ENCODE data around the gene GPRC5C.

GPRC5C gene

GRCh38 chr17:74474043-74474792, 42.3 kb downstream of the GPRC5C start:
- TF ChIP-seq CTCF (IDR thresholded peaks at IDR 0.05; ENCODE audit: control insufficient read depth, insufficient read depth, low read depth, low read length, missing control alignments) = no peak
- H3K4me3 ChIP-seq (ENCODE audit: control insufficient read depth, low read depth, low read length) = no peak overlapping the region
- DNase-seq (ENCODE audit: low read depth) = no peak

- no peak for TF ChIP-seq CTCF (IDR thresholded peaks at IDR 0.05; ENCODE audit: control insufficient read depth, insufficient read depth, low read depth, low read length, missing control alignments)
- H3K4me3 ChIP-seq (ENCODE audit: control insufficient read depth, low read depth, low read length) = no peak overlapping the region
- DNase-seq (ENCODE audit: low read depth) = no peak
Observed at GRCh38 chr17:74475189-74475588, 43.3 kb downstream of the GPRC5C start.

- no peak for DNase-seq (ENCODE audit: low read depth)
- H3K4me3 ChIP-seq (ENCODE audit: control insufficient read depth, low read depth, low read length) = no peak overlapping the region
- no peak for TF ChIP-seq CTCF (IDR thresholded peaks at IDR 0.05; ENCODE audit: control insufficient read depth, insufficient read depth, low read depth, low read length, missing control alignments)
Observed at GRCh38 chr17:74477411-74477810, 45.5 kb downstream of the GPRC5C start.

GRCh38 chr17:74478420-74479100, 46.7 kb downstream of the GPRC5C start:
- no peak for TF ChIP-seq CTCF (IDR thresholded peaks at IDR 0.05; ENCODE audit: control insufficient read depth, insufficient read depth, low read depth, low read length, missing control alignments)
- no peak for DNase-seq (ENCODE audit: low read depth)
- no peak overlapping the region for H3K4me3 ChIP-seq (ENCODE audit: control insufficient read depth, low read depth, low read length)

- DNase-seq (ENCODE audit: low read depth) = no peak
- H3K4me3 ChIP-seq (ENCODE audit: control insufficient read depth, low read depth, low read length) = no peak overlapping the region
- TF ChIP-seq CTCF (IDR thresholded peaks at IDR 0.05; ENCODE audit: control insufficient read depth, insufficient read depth, low read depth, low read length, missing control alignments) = no peak
Observed at GRCh38 chr17:74480290-74480689, 48.4 kb downstream of the GPRC5C start.

- TF ChIP-seq CTCF (IDR thresholded peaks at IDR 0.05; ENCODE audit: control insufficient read depth, insufficient read depth, low read depth, low read length, missing control alignments) = no peak
- DNase-seq (ENCODE audit: low read depth) = no peak
- no peak overlapping the region for H3K4me3 ChIP-seq (ENCODE audit: control insufficient read depth, low read depth, low read length)
Observed at GRCh38 chr17:74481621-74482020, 49.7 kb downstream of the GPRC5C start.
